SU-DHL-6 (cell line): ENCODE measurements around the gene VTI1A.

Experiments
- H2AFZ ChIP-seq: fragments of 200-600 bp; sonication (generic); 2 replicates; pipeline ENCODE4 v1.6.1; 2014; ENCODE audit warnings: low read depth, mild to moderate bottlenecking, moderate library complexity, mixed read lengths, antibody characterized with exemption, low read length; ENCODE audit not compliant: severe bottlenecking
- H3F3A ChIP-seq: fragments of 200-600 bp; shearing (Covaris generic); 2 replicates; pipeline ENCODE4 v1.6.0; 2016; ENCODE audit warnings: antibody characterized with exemption, mild to moderate bottlenecking; ENCODE audit not compliant: insufficient read depth
- H3K27ac ChIP-seq: fragments of 200-600 bp; sonication (generic); 2 replicates; pipeline ENCODE4 v1.5.1; 2016; ENCODE audit warnings: low read depth, mild to moderate bottlenecking, low read length, moderate library complexity, mixed read lengths
- H3K27me3 ChIP-seq: fragments of 200-600 bp; sonication (generic), shearing (Covaris generic); 2 replicates; pipeline ENCODE4 v1.6.0; 2014; ENCODE audit warnings: mild to moderate bottlenecking, low read length
- H3K36me3 ChIP-seq: fragments of 200-600 bp; sonication (generic); 2 replicates; pipeline ENCODE4 v1.6.1; 2014; ENCODE audit warnings: mild to moderate bottlenecking, low read length, mixed read lengths
- H3K4me2 ChIP-seq: fragments of 300-600, 200-600 bp; shearing (Covaris generic), sonication (generic); 2 replicates; pipeline ENCODE4 v1.6.0; 2014; ENCODE audit warnings: low read length, low read depth, mild to moderate bottlenecking; ENCODE audit not compliant: poor library complexity, severe bottlenecking
- H3K4me3 ChIP-seq: fragments of 200-600 bp; sonication (generic); 2 replicates; pipeline ENCODE4 v1.5.1; 2014; ENCODE audit warnings: antibody characterized with exemption, low read length, mild to moderate bottlenecking, mixed read lengths; ENCODE audit not compliant: insufficient read depth, poor library complexity, severe bottlenecking
- H3K79me2 ChIP-seq: fragments of 200-600 bp; sonication (generic); 2 replicates; pipeline ENCODE4 v1.6.1; 2014; ENCODE audit warnings: mild to moderate bottlenecking, low read length, moderate library complexity; ENCODE audit not compliant: insufficient read depth
- H3K9ac ChIP-seq: fragments of 200-600 bp; sonication (generic); 2 replicates; pipeline ENCODE4 v1.7.0; 2014; ENCODE audit warnings: mild to moderate bottlenecking, low read length
- H3K9me2 ChIP-seq: fragments of 200-600 bp; sonication (generic); replicated peaks from 2 replicates; pipeline ENCODE4 v1.6.1; 2014; ENCODE audit warnings: low read length; ENCODE audit not compliant: insufficient read depth
- H3K9me3 ChIP-seq: fragments of 200-600 bp; sonication (generic); 2 replicates; pipeline ENCODE4 v1.6.1; 2014; ENCODE audit warnings: low read length, mixed read lengths; ENCODE audit not compliant: insufficient read depth
- H4K20me1 ChIP-seq: fragments of 200-600 bp; sonication (generic); 2 replicates; pipeline ENCODE4 v1.6.1; 2014; ENCODE audit warnings: low read depth, mild to moderate bottlenecking, antibody characterized with exemption, low read length, moderate library complexity, mixed read lengths
- CTCF ChIP-seq: fragments of 200-600 bp; sonication (generic); IDR thresholded peaks from one replicate; pipeline ENCODE4 v1.5.1; 2017; ENCODE audit warnings: antibody characterized with exemption, mild to moderate bottlenecking, low read length, moderate library complexity; ENCODE audit not compliant: insufficient read depth, poor library complexity, severe bottlenecking
- EZH2phosphoT487 ChIP-seq: fragments of 200-600 bp; sonication (generic), shearing (Covaris generic); conservative IDR thresholded peaks from 2 replicates; pipeline ENCODE4 v1.6.1; 2018; ENCODE audit warnings: mild to moderate bottlenecking, antibody characterized with exemption, low read length, moderate library complexity, mixed read lengths

VTI1A gene

GRCh38 chr10:112797855-112798254 lies 350.8 kb downstream of the VTI1A start:
- Histone ChIP-seq H3K27ac (no peak overlapping the region), H3K9me3 (no peaks in the 10 kb centered on the region), H4K20me1 (no peaks in the 10 kb centered on the region), H3K9ac (no peak overlapping the region), H2AFZ (no peak overlapping the region), H3K36me3 (no peaks in the 10 kb centered on the region), H3K4me3 (no peak overlapping the region), H3F3A (no peaks in the 10 kb centered on the region), H3K27me3 (no peaks in the 10 kb centered on the region), H3K9me2 (no peaks in the 10 kb centered on the region), H3K79me2 (no peaks in the 10 kb centered on the region), H3K4me2 (no peak overlapping the region)
- TF ChIP-seq EZH2phosphoT487 (no peak), CTCF (no peak)

GRCh38 chr10:112799038-112799437 lies 352.0 kb downstream of the VTI1A start:
- TF ChIP-seq EZH2phosphoT487 (no peak), CTCF (no peak)
- Histone ChIP-seq H3K27me3 (no peaks in the 10 kb centered on the region), H3K27ac (no peak overlapping the region), H3K36me3 (no peaks in the 10 kb centered on the region), H3K9me3 (no peaks in the 10 kb centered on the region), H3K9me2 (no peaks in the 10 kb centered on the region), H4K20me1 (no peaks in the 10 kb centered on the region), H3K79me2 (no peaks in the 10 kb centered on the region), H3K4me2 (no peak overlapping the region), H2AFZ (no peak overlapping the region), H3K4me3 (no peak overlapping the region), H3F3A (no peaks in the 10 kb centered on the region), H3K9ac (no peak overlapping the region)

GRCh38 chr10:112799726-112800510 lies 352.9 kb downstream of the VTI1A start:
- H4K20me1 ChIP-seq, result no peaks in the 10 kb centered on the region
- TF ChIP-seq EZH2phosphoT487 (no peak), CTCF (no peak)
- H3K4me3 ChIP-seq, result no peak overlapping the region
- no peak overlapping the region for H3K4me2 ChIP-seq
- no peaks in the 10 kb centered on the region for H3K79me2 ChIP-seq
- H3K9me3 ChIP-seq, result no peaks in the 10 kb centered on the region
- no peaks in the 10 kb centered on the region for H3K36me3 ChIP-seq
- H3K27me3 ChIP-seq, result no peaks in the 10 kb centered on the region
- no peak overlapping the region for H3K27ac ChIP-seq
- H3K9ac ChIP-seq, result no peak overlapping the region
- H3K9me2 ChIP-seq, result no peaks in the 10 kb centered on the region
- H2AFZ ChIP-seq, result no peak overlapping the region
- no peaks in the 10 kb centered on the region for H3F3A ChIP-seq
